GM19239 (cell line): ENCODE results near the gene TMEM138.

Experiments
- DNase-seq: peaks from one replicate; pipeline ENCODE4 v3.0.0; 2011; ENCODE audit warnings: low spot score; ENCODE audit not compliant: insufficient read length
- FAIRE-seq: peaks from 2 replicates; lab custom pipeline; 2011; peaks lifted over from hg19 to GRCh38; lab: Jason Lieb, UNC

TMEM138 gene

GRCh38 chr11:61403658-61404057 is 41.5 kb downstream of the TMEM138 start:
- no peak for FAIRE-seq
- DNase-seq, result no peak

- DNase-seq (no peak), FAIRE-seq (no peak)
Measured at GRCh38 chr11:61404103-61404502, 41.9 kb downstream of the TMEM138 start.

- no peak for FAIRE-seq
- no peak for DNase-seq
Measured at GRCh38 chr11:61404641-61405040, 42.5 kb downstream of the TMEM138 start.

GRCh38 chr11:61406067-61406466 is 43.9 kb downstream of the TMEM138 start:
- DNase-seq (no peak), FAIRE-seq (no peak)

GRCh38 chr11:61406991-61407728 is 45.0 kb downstream of the TMEM138 start:
- FAIRE-seq, result no peak
- DNase-seq, result no peak

- FAIRE-seq, result no peak
- DNase-seq, result no peak
Measured at GRCh38 chr11:61411589-61411988, 49.4 kb downstream of the TMEM138 start.

GRCh38 chr11:61413496-61413895 is 51.3 kb downstream of the TMEM138 start:
- no peak for DNase-seq
- no peak for FAIRE-seq

- DNase-seq, result no peak
- FAIRE-seq, result no peak
Measured at GRCh38 chr11:61414547-61414946, 52.4 kb downstream of the TMEM138 start.

GRCh38 chr11:61415381-61415780 is 53.2 kb downstream of the TMEM138 start:
- DNase-seq (no peak), FAIRE-seq (no peak)

- FAIRE-seq (no peak), DNase-seq (no peak)
Measured at GRCh38 chr11:61416941-61417340, 54.8 kb downstream of the TMEM138 start.

GRCh38 chr11:61417670-61418069 is 55.5 kb downstream of the TMEM138 start:
- DNase-seq (no peak), FAIRE-seq (no peak)

- DNase-seq, result no peak
- no peak for FAIRE-seq
Measured at GRCh38 chr11:61418136-61418535, 56.0 kb downstream of the TMEM138 start.
